ENCODE data around the gene PLAAT3.

GRCh38 chr11:63635762-63636465, 21.7 kb upstream of the PLAAT3 start:
- TF ChIP-seq CTCF (IDR thresholded peaks at IDR 0.05): peak; percentile 57 to 85 (median 72)
- TF ChIP-seq POLR2A (IDR thresholded peaks at IDR 0.05): no peak
